IMR-90 (cell line): ENCODE results near the gene PMM2. TPM values are rescaled to one million over a fixed set of nuclear protein-coding genes. Genes with fewer than 3 reads are reported as not detected.

ENCODE experiments used
- ATAC-seq: fragments of 200-7000 bp; cut with Tn5 transposase; 2 replicates; pipeline ENCODE4 v1.9.1; 2020; ENCODE audit warnings: low read depth, mild to moderate bottlenecking, moderate library complexity
- BruUV-seq: library from RNA; stranded (reverse); fragments of 400-500 nt; replicated peaks from 2 replicates; lab custom pipeline; 2021; lab: Mats Ljungman, UMichigan
- CTCF ChIA-PET: fragments of 300-600 bp; formaldehyde crosslinking; extraction: SDS; loops from one replicate; lab custom pipeline; 2021; ENCODE audit warnings: antibody characterized with exemption; lab: Yijun Ruan, JAX
- POLR2A ChIA-PET: fragments of 300-600 bp; sonication (Branson Sonifier 250); formaldehyde crosslinking; loops from one replicate; lab custom pipeline; 2022; ENCODE audit warnings: antibody characterized with exemption; ENCODE audit not compliant: unreplicated experiment; lab: Charles Lee
- DNase-seq: peaks from one replicate; pipeline ENCODE4 v3.0.0; 2013
- H2AFZ ChIP-seq: replicated peaks from 2 replicates; pipeline ENCODE3; 2013; ENCODE audit warnings: low read length, mild to moderate bottlenecking; ENCODE audit not compliant: poor library complexity
- H2AK5ac ChIP-seq: 2 replicates; pipeline ENCODE4 v1.6.1; 2013; ENCODE audit warnings: low read depth, low read length, inconsistent platforms
- H2AK9ac ChIP-seq: replicated peaks from 2 replicates; pipeline ENCODE3; 2013; ENCODE audit warnings: mild to moderate bottlenecking, low read depth, low read length, moderate library complexity; ENCODE audit not compliant: poor library complexity
- H2BK120ac ChIP-seq: 2 replicates; pipeline ENCODE4 v1.6.1; 2013; ENCODE audit warnings: low read depth, low read length, inconsistent platforms
- H2BK15ac ChIP-seq: 3 replicates; pipeline ENCODE4 v1.6.1; 2013; ENCODE audit warnings: low read depth, low read length, inconsistent platforms
- H2BK20ac ChIP-seq: 2 replicates; pipeline ENCODE4 v1.6.1; 2013; ENCODE audit warnings: low read depth, mild to moderate bottlenecking, inconsistent platforms, low read length, moderate library complexity
- H2BK5ac ChIP-seq: 2 replicates; pipeline ENCODE4 v1.6.1; 2013; ENCODE audit warnings: mild to moderate bottlenecking, low read depth, low read length, inconsistent platforms; ENCODE audit not compliant: poor library complexity, severe bottlenecking
- H3K14ac ChIP-seq: replicated peaks from 2 replicates; pipeline ENCODE4 v1.6.1; 2013; ENCODE audit warnings: low read depth, low read length, inconsistent platforms
- H3K18ac ChIP-seq: 2 replicates; pipeline ENCODE4 v1.6.1; 2013; ENCODE audit warnings: low read depth, low read length, control low read depth
- H3K23ac ChIP-seq: 2 replicates; pipeline ENCODE4 v1.6.1; 2013; ENCODE audit warnings: low read depth, low read length, inconsistent platforms
- H3K27ac ChIP-seq: 2 replicates; pipeline ENCODE4 v1.5.1; 2013; ENCODE audit warnings: mild to moderate bottlenecking, control low read depth, low read length; ENCODE audit not compliant: insufficient read depth
- H3K27me3 ChIP-seq: 2 replicates; pipeline ENCODE4 v1.6.1; 2013; ENCODE audit warnings: low read length; ENCODE audit not compliant: control insufficient read depth, insufficient read depth
- H3K36me3 ChIP-seq: 2 replicates; pipeline ENCODE4 v1.6.1; 2013; ENCODE audit warnings: low read length, mixed read lengths; ENCODE audit not compliant: control insufficient read depth, insufficient read depth
- H3K4ac ChIP-seq: 2 replicates; pipeline ENCODE4 v1.6.1; 2013; ENCODE audit warnings: low read depth, low read length, inconsistent platforms
- H3K4me1 ChIP-seq: 2 replicates; pipeline ENCODE4 v1.6.1; 2013; ENCODE audit warnings: low read length, mixed read lengths; ENCODE audit not compliant: control insufficient read depth, insufficient read depth
- H3K4me2 ChIP-seq: 2 replicates; pipeline ENCODE4 v1.6.1; 2013; ENCODE audit warnings: low read depth, mild to moderate bottlenecking, control low read depth, low read length, moderate library complexity
- H3K4me3 ChIP-seq: 2 replicates; pipeline ENCODE4 v1.5.1; 2013; ENCODE audit warnings: low read depth, mild to moderate bottlenecking, control low read depth, low read length, moderate library complexity; ENCODE audit not compliant: insufficient read depth
- H3K56ac ChIP-seq: 2 replicates; pipeline ENCODE4 v1.6.1; 2013; ENCODE audit warnings: low read length, inconsistent platforms; ENCODE audit not compliant: insufficient read depth; ENCODE audit errors: extremely low read depth
- H3K79me1 ChIP-seq, 2 experiments: 2 replicates each; pipeline ENCODE4 v1.6.1; 2013; ENCODE audit warnings: low read length in 2 of 2, inconsistent platforms in 1 of 2, low read depth in 1 of 2
- H3K9ac ChIP-seq: 2 replicates; pipeline ENCODE4 v1.6.1; 2013; ENCODE audit warnings: low read depth, low read length, control low read depth
- H3K9me1 ChIP-seq: 2 replicates; pipeline ENCODE4 v1.6.1; 2013; ENCODE audit warnings: low read length, inconsistent platforms; ENCODE audit not compliant: insufficient read depth
- H3K9me3 ChIP-seq: 2 replicates; pipeline ENCODE4 v1.6.1; 2013; ENCODE audit warnings: low read length; ENCODE audit not compliant: control insufficient read depth, insufficient read depth
- H4K20me1 ChIP-seq: 2 replicates; pipeline ENCODE4 v1.6.1; 2013; ENCODE audit warnings: low read length, inconsistent platforms; ENCODE audit not compliant: insufficient read depth
- H4K5ac ChIP-seq: 2 replicates; pipeline ENCODE4 v1.6.1; 2013; ENCODE audit warnings: mild to moderate bottlenecking, low read depth, low read length, control low read depth
- H4K8ac ChIP-seq, 2 experiments: 2 replicates each; pipeline ENCODE4 v1.6.1; 2013; ENCODE audit warnings: low read depth in 2 of 2, low read length in 2 of 2, control low read depth in 1 of 2, inconsistent platforms in 1 of 2
- H4K91ac ChIP-seq: 2 replicates; pipeline ENCODE4 v1.6.1; 2013; ENCODE audit warnings: low read depth, low read length, inconsistent platforms; ENCODE audit not compliant: insufficient read depth
- BHLHE40 ChIP-seq: fragments of 150-350 bp; IDR thresholded peaks from 2 replicates; pipeline ENCODE4 v1.6.1; 2016; ENCODE audit warnings: mild to moderate bottlenecking, low read depth, low read length
- CHD1 ChIP-seq: IDR thresholded peaks from 2 replicates; pipeline ENCODE4 v1.6.1; 2012; ENCODE audit warnings: low read depth, low read length, improper control_type of control experiment
- CTCF ChIP-seq: conservative IDR thresholded peaks from 2 replicates; pipeline ENCODE4 v1.5.1; 2012; ENCODE audit warnings: mild to moderate bottlenecking, low read depth, low read length, improper control_type of control experiment
- ELK1 ChIP-seq: fragments of 150-350 bp; IDR thresholded peaks from 2 replicates; pipeline ENCODE4 v1.6.1; 2016; ENCODE audit warnings: low read depth, mild to moderate bottlenecking, low read length, moderate library complexity, borderline replicate concordance
- MAFK ChIP-seq: IDR thresholded peaks from 2 replicates; pipeline ENCODE4 v1.6.1; 2012; ENCODE audit warnings: low read depth, low read length, improper control_type of control experiment
- POLR2A ChIP-seq: IDR thresholded peaks from 2 replicates; pipeline ENCODE4 v1.6.1; 2012; ENCODE audit warnings: mild to moderate bottlenecking, low read depth, low read length
- RAD21 ChIP-seq: IDR thresholded peaks from 2 replicates; pipeline ENCODE4 v1.6.1; 2012; ENCODE audit warnings: low read length, improper control_type of control experiment
- RCOR1 ChIP-seq: IDR thresholded peaks from 2 replicates; pipeline ENCODE4 v1.6.1; 2012; ENCODE audit warnings: mild to moderate bottlenecking, low read length, improper control_type of control experiment; ENCODE audit not compliant: insufficient replicate concordance
- WGBS, 2 experiments: methylation state at CpG; one replicate each; pipeline versions ENCODE4 v1.1.5 to v1.1.7; 2013; ENCODE audit warnings: missing lambda C conversion rate in 2 of 2; ENCODE audit not compliant: insufficient read length in 1 of 2; ENCODE audit errors: extremely low coverage in 2 of 2; 5-methylcytosine and 5-hydroxymethylcytosine counted together
- dilution Hi-C: fragments of 300-500 bp; cut with HindIII; formaldehyde crosslinking; loops from one replicate; pipeline ENCODE4 v1.14.3; 2018; ENCODE audit warnings: low sequenced_read_pairs; ENCODE audit not compliant: unreplicated experiment
- in situ Hi-C: fragments of 300-500 bp; cut with MboI; formaldehyde crosslinking; loops from 3 replicates; pipeline ENCODE4 v1.14.3; 2019; ENCODE audit warnings: low sequenced_read_pairs, inconsistent platforms, mixed read lengths
- intact Hi-C: fragments of 100-400 bp; cut with micrococcal nuclease; formaldehyde crosslinking; loops from 2 replicates; pipeline ENCODE4 v1.10.0; 2022
- polyA plus RNA-seq, 3 experiments: library from polyadenylated mRNA; depleted of rRNA; stranded (reverse); fragments of >200 nt; gene quantifications; 2 replicates each; pipeline ENCODE4 v1.2.3, GENCODE V29; 2012; ENCODE audit warnings: low replicate concordance in 1 of 3
- total RNA-seq: library from RNA; depleted of rRNA; stranded (reverse); fragments of >200 nt; gene quantifications from 2 replicates; pipeline ENCODE4 v1.2.3, GENCODE V29; 2012
- TF ChIP-seq, protein P1 (sequence below): fragments of 150-350 bp; IDR thresholded peaks from 2 replicates; pipeline ENCODE4 v1.6.1; 2017; ENCODE audit warnings: mild to moderate bottlenecking, antibody characterized with exemption, low read length, low read depth

The PMM2 gene
- total and polyA plus RNA-seq, 2 of the 4 experiments (the other 2 are of a cell fraction) = 25.8 to 38.9 TPM

- no TSS peak for BruUV-seq
- 43% methylated on average over 3 of the region's 18 CpGs; no CpG with 5 or more reads in 1 of the 2 experiments for WGBS, 2 experiments
- TF ChIP-seq MAFK (no peak), RCOR1 (no peak), RAD21 (no peak), CTCF (no peak), BHLHE40 (no peak), ELK1 (no peak), POLR2A (no peak), CHD1 (no peak)
- TF ChIP-seq, protein P1, sequence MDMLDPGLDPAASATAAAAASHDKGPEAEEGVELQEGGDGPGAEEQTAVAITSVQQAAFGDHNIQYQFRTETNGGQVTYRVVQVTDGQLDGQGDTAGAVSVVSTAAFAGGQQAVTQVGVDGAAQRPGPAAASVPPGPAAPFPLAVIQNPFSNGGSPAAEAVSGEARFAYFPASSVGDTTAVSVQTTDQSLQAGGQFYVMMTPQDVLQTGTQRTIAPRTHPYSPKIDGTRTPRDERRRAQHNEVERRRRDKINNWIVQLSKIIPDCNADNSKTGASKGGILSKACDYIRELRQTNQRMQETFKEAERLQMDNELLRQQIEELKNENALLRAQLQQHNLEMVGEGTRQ = no peak
- no peak overlapping the region for H3K27ac ChIP-seq
- no peak overlapping the region for H3K4me2 ChIP-seq
- no peak overlapping the region for H2AK5ac ChIP-seq
- no peak overlapping the region for H3K18ac ChIP-seq
- ATAC-seq (no peak), DNase-seq (no peak)
- intact Hi-C loops (no loop called here), dilution Hi-C loops (no loop called here), in situ Hi-C loops (no loop called here)
- POLR2A ChIA-PET = no interaction called here
- no peak overlapping the region for H3K56ac ChIP-seq
- CTCF ChIA-PET = no interaction called here
- H3K4ac ChIP-seq = no peak overlapping the region
- H2BK20ac ChIP-seq = no peak overlapping the region
- H3K79me1 ChIP-seq = no peaks in the 10 kb centered on the region
- no peak overlapping the region for H3K23ac ChIP-seq
- H4K20me1 ChIP-seq = no peaks in the 10 kb centered on the region
- H2BK5ac ChIP-seq = no peak overlapping the region
- no peak overlapping the region for H3K9ac ChIP-seq
- H4K5ac ChIP-seq = no peak overlapping the region
- H3K4me1 ChIP-seq = no peaks in the 10 kb centered on the region
- no peak overlapping the region for H2AFZ ChIP-seq
- H3K14ac ChIP-seq = no peak overlapping the region
- no peak overlapping the region for H4K91ac ChIP-seq
- H2BK120ac ChIP-seq = no peak overlapping the region
- H3K9me1 ChIP-seq = no peaks in the 10 kb centered on the region
- H3K4me3 ChIP-seq = no peak overlapping the region
- H2BK15ac ChIP-seq = no peak overlapping the region
- H2AK9ac ChIP-seq = no peak overlapping the region
- no peaks in the 10 kb centered on the region for H3K9me3 ChIP-seq
- H3K27me3 ChIP-seq = peaks cover 2% of the 10 kb centered on the region; the same call in 1 of the 2 replicates
- H3K36me3 ChIP-seq = peaks cover 4% of the 10 kb centered on the region; the same call in 1 of the 2 replicates
- H4K8ac ChIP-seq = no peak overlapping the region
Observed at GRCh38 chr16:8764525-8765250, 33.0 kb upstream of the PMM2 start.
